H9 (cell line): ENCODE data around the gene ANK3. TPM values are rescaled to one million over a fixed set of nuclear protein-coding genes. Genes with fewer than 3 reads are reported as not detected.

Experiments
- DNase-seq: peaks from one replicate; pipeline ENCODE4 v3.0.0-alpha.2; 2017
- H2AFZ ChIP-seq: one replicate; pipeline ENCODE4 v1.6.1; 2013; ENCODE audit warnings: mild to moderate bottlenecking, low read length, control low read depth, moderate library complexity
- H2AK5ac ChIP-seq: 2 replicates; pipeline ENCODE4 v1.6.1; 2013; ENCODE audit warnings: low read length, control low read depth, mixed read lengths; ENCODE audit not compliant: insufficient read length
- H2BK120ac ChIP-seq: one replicate; pipeline ENCODE4 v1.6.1; 2013; ENCODE audit warnings: low read depth, mild to moderate bottlenecking, low read length, control low read depth, inconsistent platforms; ENCODE audit not compliant: poor library complexity, severe bottlenecking
- H2BK12ac ChIP-seq: 2 replicates; pipeline ENCODE4 v1.6.1; 2013; ENCODE audit warnings: low read length, control low read depth, mixed read lengths, low read depth; ENCODE audit not compliant: insufficient read length
- H2BK15ac ChIP-seq: 2 replicates; pipeline ENCODE4 v1.6.1; 2013; ENCODE audit warnings: low read depth, low read length, control low read depth
- H2BK20ac ChIP-seq: one replicate; pipeline ENCODE4 v1.6.1; 2013; ENCODE audit warnings: low read depth, mild to moderate bottlenecking, low read length, control low read depth, inconsistent platforms; ENCODE audit not compliant: poor library complexity, severe bottlenecking
- H2BK5ac ChIP-seq: 2 replicates; pipeline ENCODE4 v1.6.1; 2013; ENCODE audit warnings: low read length, control low read depth, mixed read lengths; ENCODE audit not compliant: insufficient read length
- H3K14ac ChIP-seq: 2 replicates; pipeline ENCODE4 v1.6.1; 2013; ENCODE audit warnings: low read length, control low read depth; ENCODE audit not compliant: insufficient read depth
- H3K18ac ChIP-seq: 2 replicates; pipeline ENCODE4 v1.6.1; 2013; ENCODE audit warnings: low read depth, mild to moderate bottlenecking, mixed read lengths, low read length, control low read depth; ENCODE audit not compliant: insufficient read length
- H3K23ac ChIP-seq: 2 replicates; pipeline ENCODE4 v1.6.1; 2013; ENCODE audit warnings: low read length, control low read depth, mixed read lengths, low read depth; ENCODE audit not compliant: insufficient read length
- H3K23me2 ChIP-seq: 2 replicates; pipeline ENCODE4 v1.6.1; 2013; ENCODE audit warnings: low read depth, mild to moderate bottlenecking, mixed read lengths, low read length, control low read depth; ENCODE audit not compliant: insufficient read length, poor library complexity, severe bottlenecking
- H3K27ac ChIP-seq: 2 replicates; pipeline ENCODE4 v1.5.1; 2013; ENCODE audit warnings: low read length, control low read depth, mixed read lengths, low read depth; ENCODE audit not compliant: insufficient read length
- H3K27me3 ChIP-seq: 2 replicates; pipeline ENCODE4 v1.6.1; 2013; ENCODE audit warnings: low read length, control low read depth, inconsistent platforms; ENCODE audit not compliant: insufficient read depth
- H3K4ac ChIP-seq: 2 replicates; pipeline ENCODE4 v1.6.1; 2013; ENCODE audit warnings: low read depth, mild to moderate bottlenecking, control low read depth, inconsistent platforms, low read length, moderate library complexity
- H3K4me1 ChIP-seq: 2 replicates; pipeline ENCODE4 v1.6.1; 2013; ENCODE audit warnings: low read length, control low read depth, inconsistent platforms; ENCODE audit not compliant: insufficient read depth
- H3K4me2 ChIP-seq: 2 replicates; pipeline ENCODE4 v1.6.1; 2013; ENCODE audit warnings: low read length, control low read depth, mixed read lengths; ENCODE audit not compliant: insufficient read length, insufficient read depth
- H3K56ac ChIP-seq: 2 replicates; pipeline ENCODE4 v1.6.1; 2013; ENCODE audit warnings: low read depth, mild to moderate bottlenecking, mixed read lengths, low read length, control low read depth; ENCODE audit not compliant: insufficient read length
- H3K79me1 ChIP-seq: 2 replicates; pipeline ENCODE4 v1.6.1; 2013; ENCODE audit warnings: low read depth, mild to moderate bottlenecking, moderate library complexity, low read length, control low read depth, inconsistent platforms; ENCODE audit not compliant: insufficient read depth, poor library complexity, severe bottlenecking
- H3K79me2 ChIP-seq: 2 replicates; pipeline ENCODE4 v1.6.1; 2013; ENCODE audit warnings: low read length, control low read depth, inconsistent platforms; ENCODE audit not compliant: insufficient read depth
- H3K9ac ChIP-seq: 2 replicates; pipeline ENCODE4 v1.6.1; 2013; ENCODE audit warnings: low read length, control low read depth, mixed read lengths; ENCODE audit not compliant: insufficient read length; ENCODE audit errors: extremely low read depth
- H3K9me3 ChIP-seq: one replicate; pipeline ENCODE4 v1.6.1; 2013; ENCODE audit warnings: low read depth, low read length, inconsistent platforms; ENCODE audit not compliant: control insufficient read depth
- H3T11ph ChIP-seq: one replicate; pipeline ENCODE4 v1.6.1; 2013; ENCODE audit warnings: mild to moderate bottlenecking, low read length, control low read depth, inconsistent platforms
- H4K20me1 ChIP-seq: one replicate; pipeline ENCODE4 v1.6.1; 2013; ENCODE audit not compliant: control insufficient read depth, insufficient read length, insufficient read depth
- H4K5ac ChIP-seq: 2 replicates; pipeline ENCODE4 v1.6.1; 2013; ENCODE audit warnings: low read depth, mild to moderate bottlenecking, mixed read lengths, low read length, control low read depth; ENCODE audit not compliant: insufficient read length
- H4K8ac ChIP-seq: replicated peaks from 2 replicates; pipeline ENCODE4 v1.6.1; 2013; ENCODE audit warnings: low read length, control low read depth, mixed read lengths, low read depth; ENCODE audit not compliant: insufficient read length
- H4K91ac ChIP-seq: 2 replicates; pipeline ENCODE4 v1.6.1; 2013; ENCODE audit warnings: low read depth, mild to moderate bottlenecking, moderate library complexity, mixed read lengths, low read length, control low read depth; ENCODE audit not compliant: insufficient read length
- H3K27ac Mint-ChIP-seq, 3 experiments: 2 replicates in 2 of 3; 3 replicates in 1 of 3; pipeline ENCODE4 v1.8.0; 2020 to 2021; ENCODE audit warnings: mixed read lengths in 3 of 3, mild to moderate bottlenecking in 1 of 3, moderate library complexity in 1 of 3
- H3K27me3 Mint-ChIP-seq: 2 replicates; pipeline ENCODE4 v1.8.0; 2021; ENCODE audit warnings: low read depth, mild to moderate bottlenecking, moderate library complexity, mixed read lengths
- H3K36me3 Mint-ChIP-seq, 3 experiments: 2 replicates in 2 of 3; 3 replicates in 1 of 3; pipeline ENCODE4 v1.8.0; 2020 to 2021; ENCODE audit warnings: low read depth in 3 of 3, mixed read lengths in 3 of 3; ENCODE audit not compliant: insufficient read depth in 1 of 3
- H3K4me1 Mint-ChIP-seq, 2 experiments: 2 replicates each; pipeline ENCODE4 v1.8.0; 2020; ENCODE audit warnings: mixed read lengths in 2 of 2
- H3K4me3 Mint-ChIP-seq, 2 experiments: 2 replicates in 1 of 2; 3 replicates in 1 of 2; pipeline ENCODE4 v1.8.0; 2020 to 2021; ENCODE audit warnings: mild to moderate bottlenecking in 2 of 2, mixed read lengths in 2 of 2, moderate library complexity in 1 of 2
- H3K9me3 Mint-ChIP-seq, 2 experiments: 2 replicates in 1 of 2; 3 replicates in 1 of 2; pipeline ENCODE4 v1.8.0; 2020; ENCODE audit warnings: mild to moderate bottlenecking in 2 of 2, mixed read lengths in 2 of 2, moderate library complexity in 1 of 2
- whole genome bisulfite sequencing: extraction: QIAGEN DNeasy Blood & Tissue Kit; methylation state at CpG from one replicate; pipeline ENCODE4 v1.1.7; 2013; ENCODE audit warnings: missing lambda C conversion rate, low lambda C conversion rate, mixed read lengths; ENCODE audit not compliant: insufficient read length; ENCODE audit errors: extremely low coverage; 5-methylcytosine and 5-hydroxymethylcytosine counted together
- total RNA-seq: library from RNA; stranded (reverse); gene quantifications from 2 replicates; pipeline ENCODE4 v1.2.1, GENCODE V29; 2021
- TF ChIP-seq, protein P1 (sequence below): fragments of 200-600 bp; sonication (generic); conservative IDR thresholded peaks from 3 replicates; pipeline ENCODE4 v1.8.0; 2021; ENCODE audit warnings: antibody characterized with exemption, mild to moderate bottlenecking

ANK3 gene
- total RNA-seq, 1 experiment from 2014 or later = 59.6 TPM

DNA sequence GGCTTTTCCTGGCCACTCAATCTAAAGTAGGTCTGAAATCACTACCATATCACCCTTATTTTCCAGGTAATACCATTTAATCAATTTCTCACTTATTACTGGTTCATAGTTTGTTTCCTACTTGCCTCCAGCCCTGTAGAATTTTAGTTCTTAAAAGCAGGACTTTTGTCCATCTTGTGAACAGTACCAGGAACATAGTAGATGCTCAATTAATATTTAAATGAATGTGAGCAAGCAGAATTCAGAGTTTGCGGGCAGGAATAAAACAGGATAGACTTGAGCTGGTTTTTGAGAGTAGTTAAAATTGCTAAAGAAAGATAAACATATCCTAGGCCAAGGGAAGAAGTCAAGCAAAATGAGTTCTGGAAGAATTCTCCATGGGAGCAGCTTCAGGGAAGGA lies 77.9 kb downstream of the ANK3 start:
- Mint-ChIP-seq H3K4me1 (peaks cover 0 to 12% of the 10 kb centered on the region in 2 experiments; a peak in 2 of 4 replicates), H3K4me3 (no peak overlapping the region), H3K27ac (no peak overlapping the region), H3K27me3 (no peaks in the 10 kb centered on the region), H3K9me3 (no peaks in the 10 kb centered on the region), H3K36me3 (no peaks in the 10 kb centered on the region)
- no peak overlapping the region for H2AK5ac ChIP-seq
- no peak overlapping the region for H3K4me2 ChIP-seq
- H3K79me1 ChIP-seq = no peaks in the 10 kb centered on the region
- no peak overlapping the region for H4K5ac ChIP-seq
- no peak overlapping the region for H3K9ac ChIP-seq
- no peak overlapping the region for H3T11ph ChIP-seq
- no peaks in the 10 kb centered on the region for H3K79me2 ChIP-seq
- no peaks in the 10 kb centered on the region for H3K23me2 ChIP-seq
- no peak overlapping the region for H3K56ac ChIP-seq
- no peaks in the 10 kb centered on the region for H3K9me3 ChIP-seq
- H2BK120ac ChIP-seq = no peak overlapping the region
- TF ChIP-seq, protein P1, sequence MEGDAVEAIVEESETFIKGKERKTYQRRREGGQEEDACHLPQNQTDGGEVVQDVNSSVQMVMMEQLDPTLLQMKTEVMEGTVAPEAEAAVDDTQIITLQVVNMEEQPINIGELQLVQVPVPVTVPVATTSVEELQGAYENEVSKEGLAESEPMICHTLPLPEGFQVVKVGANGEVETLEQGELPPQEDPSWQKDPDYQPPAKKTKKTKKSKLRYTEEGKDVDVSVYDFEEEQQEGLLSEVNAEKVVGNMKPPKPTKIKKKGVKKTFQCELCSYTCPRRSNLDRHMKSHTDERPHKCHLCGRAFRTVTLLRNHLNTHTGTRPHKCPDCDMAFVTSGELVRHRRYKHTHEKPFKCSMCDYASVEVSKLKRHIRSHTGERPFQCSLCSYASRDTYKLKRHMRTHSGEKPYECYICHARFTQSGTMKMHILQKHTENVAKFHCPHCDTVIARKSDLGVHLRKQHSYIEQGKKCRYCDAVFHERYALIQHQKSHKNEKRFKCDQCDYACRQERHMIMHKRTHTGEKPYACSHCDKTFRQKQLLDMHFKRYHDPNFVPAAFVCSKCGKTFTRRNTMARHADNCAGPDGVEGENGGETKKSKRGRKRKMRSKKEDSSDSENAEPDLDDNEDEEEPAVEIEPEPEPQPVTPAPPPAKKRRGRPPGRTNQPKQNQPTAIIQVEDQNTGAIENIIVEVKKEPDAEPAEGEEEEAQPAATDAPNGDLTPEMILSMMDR = no peak
- no peak overlapping the region for H2BK20ac ChIP-seq
- no peak overlapping the region for H3K18ac ChIP-seq
- no peak overlapping the region for H3K23ac ChIP-seq
- H2BK15ac ChIP-seq = no peak overlapping the region
- no peak for DNase-seq
- H2BK12ac ChIP-seq = no peak overlapping the region
- no peak overlapping the region for H3K27ac ChIP-seq
- no peak overlapping the region for H2AFZ ChIP-seq
- no peaks in the 10 kb centered on the region for H3K27me3 ChIP-seq
- no peaks in the 10 kb centered on the region for H4K20me1 ChIP-seq
- WGBS = no CpG with 5 or more reads among the region's 1 CpG
- no peak overlapping the region for H4K8ac ChIP-seq
- no peak overlapping the region for H2BK5ac ChIP-seq
- H3K14ac ChIP-seq = no peak overlapping the region
- H3K4me1 ChIP-seq = no peaks in the 10 kb centered on the region
- H3K4ac ChIP-seq = no peak overlapping the region
- H4K91ac ChIP-seq = no peak overlapping the region
